H9 (cell line): Measurements from ENCODE around the gene DCPS. TPM values are rescaled to one million over a fixed set of nuclear protein-coding genes. Genes with fewer than 3 reads are reported as not detected.
A peak's percentile ranks its signal among the peaks of the same experiment; 100 is the strongest.

Source experiments
- DNase-seq: peaks from one replicate; pipeline ENCODE4 v3.0.0-alpha.2; 2017
- H2AFZ ChIP-seq: one replicate; pipeline ENCODE4 v1.6.1; 2013; ENCODE audit warnings: mild to moderate bottlenecking, low read length, control low read depth, moderate library complexity
- H2AK5ac ChIP-seq: 2 replicates; pipeline ENCODE4 v1.6.1; 2013; ENCODE audit warnings: low read length, control low read depth, mixed read lengths; ENCODE audit not compliant: insufficient read length
- H2BK120ac ChIP-seq: one replicate; pipeline ENCODE4 v1.6.1; 2013; ENCODE audit warnings: low read depth, mild to moderate bottlenecking, low read length, control low read depth, inconsistent platforms; ENCODE audit not compliant: poor library complexity, severe bottlenecking
- H2BK12ac ChIP-seq: 2 replicates; pipeline ENCODE4 v1.6.1; 2013; ENCODE audit warnings: low read length, control low read depth, mixed read lengths, low read depth; ENCODE audit not compliant: insufficient read length
- H2BK15ac ChIP-seq: 2 replicates; pipeline ENCODE4 v1.6.1; 2013; ENCODE audit warnings: low read depth, low read length, control low read depth
- H2BK20ac ChIP-seq: one replicate; pipeline ENCODE4 v1.6.1; 2013; ENCODE audit warnings: low read depth, mild to moderate bottlenecking, low read length, control low read depth, inconsistent platforms; ENCODE audit not compliant: poor library complexity, severe bottlenecking
- H2BK5ac ChIP-seq: 2 replicates; pipeline ENCODE4 v1.6.1; 2013; ENCODE audit warnings: low read length, control low read depth, mixed read lengths; ENCODE audit not compliant: insufficient read length
- H3K14ac ChIP-seq: 2 replicates; pipeline ENCODE4 v1.6.1; 2013; ENCODE audit warnings: low read length, control low read depth; ENCODE audit not compliant: insufficient read depth
- H3K18ac ChIP-seq: 2 replicates; pipeline ENCODE4 v1.6.1; 2013; ENCODE audit warnings: low read depth, mild to moderate bottlenecking, mixed read lengths, low read length, control low read depth; ENCODE audit not compliant: insufficient read length
- H3K23ac ChIP-seq: 2 replicates; pipeline ENCODE4 v1.6.1; 2013; ENCODE audit warnings: low read length, control low read depth, mixed read lengths, low read depth; ENCODE audit not compliant: insufficient read length
- H3K23me2 ChIP-seq: 2 replicates; pipeline ENCODE4 v1.6.1; 2013; ENCODE audit warnings: low read depth, mild to moderate bottlenecking, mixed read lengths, low read length, control low read depth; ENCODE audit not compliant: insufficient read length, poor library complexity, severe bottlenecking
- H3K27ac ChIP-seq: 2 replicates; pipeline ENCODE4 v1.5.1; 2013; ENCODE audit warnings: low read length, control low read depth, mixed read lengths, low read depth; ENCODE audit not compliant: insufficient read length
- H3K27me3 ChIP-seq: 2 replicates; pipeline ENCODE4 v1.6.1; 2013; ENCODE audit warnings: low read length, control low read depth, inconsistent platforms; ENCODE audit not compliant: insufficient read depth
- H3K4ac ChIP-seq: 2 replicates; pipeline ENCODE4 v1.6.1; 2013; ENCODE audit warnings: low read depth, mild to moderate bottlenecking, control low read depth, inconsistent platforms, low read length, moderate library complexity
- H3K4me1 ChIP-seq: 2 replicates; pipeline ENCODE4 v1.6.1; 2013; ENCODE audit warnings: low read length, control low read depth, inconsistent platforms; ENCODE audit not compliant: insufficient read depth
- H3K4me2 ChIP-seq: 2 replicates; pipeline ENCODE4 v1.6.1; 2013; ENCODE audit warnings: low read length, control low read depth, mixed read lengths; ENCODE audit not compliant: insufficient read length, insufficient read depth
- H3K56ac ChIP-seq: 2 replicates; pipeline ENCODE4 v1.6.1; 2013; ENCODE audit warnings: low read depth, mild to moderate bottlenecking, mixed read lengths, low read length, control low read depth; ENCODE audit not compliant: insufficient read length
- H3K79me1 ChIP-seq: 2 replicates; pipeline ENCODE4 v1.6.1; 2013; ENCODE audit warnings: low read depth, mild to moderate bottlenecking, moderate library complexity, low read length, control low read depth, inconsistent platforms; ENCODE audit not compliant: insufficient read depth, poor library complexity, severe bottlenecking
- H3K79me2 ChIP-seq: 2 replicates; pipeline ENCODE4 v1.6.1; 2013; ENCODE audit warnings: low read length, control low read depth, inconsistent platforms; ENCODE audit not compliant: insufficient read depth
- H3K9ac ChIP-seq: 2 replicates; pipeline ENCODE4 v1.6.1; 2013; ENCODE audit warnings: low read length, control low read depth, mixed read lengths; ENCODE audit not compliant: insufficient read length; ENCODE audit errors: extremely low read depth
- H3K9me3 ChIP-seq: one replicate; pipeline ENCODE4 v1.6.1; 2013; ENCODE audit warnings: low read depth, low read length, inconsistent platforms; ENCODE audit not compliant: control insufficient read depth
- H3T11ph ChIP-seq: one replicate; pipeline ENCODE4 v1.6.1; 2013; ENCODE audit warnings: mild to moderate bottlenecking, low read length, control low read depth, inconsistent platforms
- H4K20me1 ChIP-seq: one replicate; pipeline ENCODE4 v1.6.1; 2013; ENCODE audit not compliant: control insufficient read depth, insufficient read length, insufficient read depth
- H4K5ac ChIP-seq: 2 replicates; pipeline ENCODE4 v1.6.1; 2013; ENCODE audit warnings: low read depth, mild to moderate bottlenecking, mixed read lengths, low read length, control low read depth; ENCODE audit not compliant: insufficient read length
- H4K8ac ChIP-seq: replicated peaks from 2 replicates; pipeline ENCODE4 v1.6.1; 2013; ENCODE audit warnings: low read length, control low read depth, mixed read lengths, low read depth; ENCODE audit not compliant: insufficient read length
- H4K91ac ChIP-seq: 2 replicates; pipeline ENCODE4 v1.6.1; 2013; ENCODE audit warnings: low read depth, mild to moderate bottlenecking, moderate library complexity, mixed read lengths, low read length, control low read depth; ENCODE audit not compliant: insufficient read length
- H3K27ac Mint-ChIP-seq, 3 experiments: 2 replicates in 2 of 3; 3 replicates in 1 of 3; pipeline ENCODE4 v1.8.0; 2020 to 2021; ENCODE audit warnings: mixed read lengths in 3 of 3, mild to moderate bottlenecking in 1 of 3, moderate library complexity in 1 of 3
- H3K27me3 Mint-ChIP-seq: 2 replicates; pipeline ENCODE4 v1.8.0; 2021; ENCODE audit warnings: low read depth, mild to moderate bottlenecking, moderate library complexity, mixed read lengths
- H3K36me3 Mint-ChIP-seq, 3 experiments: 2 replicates in 2 of 3; 3 replicates in 1 of 3; pipeline ENCODE4 v1.8.0; 2020 to 2021; ENCODE audit warnings: low read depth in 3 of 3, mixed read lengths in 3 of 3; ENCODE audit not compliant: insufficient read depth in 1 of 3
- H3K4me1 Mint-ChIP-seq, 2 experiments: 2 replicates each; pipeline ENCODE4 v1.8.0; 2020; ENCODE audit warnings: mixed read lengths in 2 of 2
- H3K4me3 Mint-ChIP-seq, 2 experiments: 2 replicates in 1 of 2; 3 replicates in 1 of 2; pipeline ENCODE4 v1.8.0; 2020 to 2021; ENCODE audit warnings: mild to moderate bottlenecking in 2 of 2, mixed read lengths in 2 of 2, moderate library complexity in 1 of 2
- H3K9me3 Mint-ChIP-seq, 2 experiments: 2 replicates in 1 of 2; 3 replicates in 1 of 2; pipeline ENCODE4 v1.8.0; 2020; ENCODE audit warnings: mild to moderate bottlenecking in 2 of 2, mixed read lengths in 2 of 2, moderate library complexity in 1 of 2
- CTCF ChIP-seq: fragments of 200-600 bp; sonication (generic); conservative IDR thresholded peaks from 3 replicates; pipeline ENCODE4 v1.8.0; 2021; ENCODE audit warnings: antibody characterized with exemption, mild to moderate bottlenecking
- WGBS: extraction: QIAGEN DNeasy Blood & Tissue Kit; methylation state at CpG from one replicate; pipeline ENCODE4 v1.1.7; 2013; ENCODE audit warnings: missing lambda C conversion rate, low lambda C conversion rate, mixed read lengths; ENCODE audit not compliant: insufficient read length; ENCODE audit errors: extremely low coverage; 5-methylcytosine and 5-hydroxymethylcytosine counted together
- total RNA-seq: library from RNA; stranded (reverse); gene quantifications from 2 replicates; pipeline ENCODE4 v1.2.1, GENCODE V29; 2021

Gene DCPS
- total RNA-seq, 1 experiment from 2014 or later: 27.7 TPM

- H2AFZ ChIP-seq: no peak overlapping the region
- H2BK20ac ChIP-seq: no peak overlapping the region
- H4K91ac ChIP-seq: no peak overlapping the region
- H3K18ac ChIP-seq: no peak overlapping the region
- H2BK5ac ChIP-seq: no peak overlapping the region
- H3K27ac ChIP-seq: no peak overlapping the region
- no peak overlapping the region for H4K8ac ChIP-seq
- H2BK15ac ChIP-seq: no peak overlapping the region
- DNase-seq: no peak
- H3K79me1 ChIP-seq: no peaks in the 10 kb centered on the region
- no peaks in the 10 kb centered on the region for H3K27me3 ChIP-seq
- no peak overlapping the region for H3T11ph ChIP-seq
- no peak overlapping the region for H2AK5ac ChIP-seq
- H3K79me2 ChIP-seq: no peaks in the 10 kb centered on the region
- no peak overlapping the region for H3K9ac ChIP-seq
- H3K4me2 ChIP-seq: no peak overlapping the region
- Mint-ChIP-seq H3K36me3 (peaks cover 11 to 23% (median 22%) of the 10 kb centered on the region in 3 experiments; a peak in 6 of 7 replicates), H3K4me1 (no peaks in the 10 kb centered on the region), H3K9me3 (no peaks in the 10 kb centered on the region), H3K27ac (peak overlapping the region in 1 of 3 experiments; percentile 53; a peak in 1 of 7 replicates), H3K4me3 (no peak overlapping the region), H3K27me3 (no peaks in the 10 kb centered on the region; the same call in 1 of the 2 replicates)
- H3K14ac ChIP-seq: no peak overlapping the region
- H4K5ac ChIP-seq: no peak overlapping the region
- H3K23me2 ChIP-seq: no peaks in the 10 kb centered on the region
- no CpG with 5 or more reads among the region's 1 CpG for WGBS
- no peak overlapping the region for H2BK120ac ChIP-seq
- H3K56ac ChIP-seq: no peak overlapping the region
- peaks cover 2% of the 10 kb centered on the region for H4K20me1 ChIP-seq
- TF ChIP-seq CTCF: no peak
- no peak overlapping the region for H3K23ac ChIP-seq
- no peaks in the 10 kb centered on the region for H3K9me3 ChIP-seq
- no peaks in the 10 kb centered on the region for H3K4me1 ChIP-seq
- H2BK12ac ChIP-seq: no peak overlapping the region
- H3K4ac ChIP-seq: no peak overlapping the region
Observed at GRCh38 chr11:126317432-126317755, 13.5 kb downstream of the DCPS start.
